Naive thymus-derived CD4-positive, alpha-beta T cell (primary cell): ENCODE data around the gene ARVCF. TPM values are rescaled to one million over a fixed set of nuclear protein-coding genes. Genes with fewer than 3 reads are reported as not detected.

Source experiments
- ATAC-seq: fragments of 150-1000 bp; cut with Tn5 transposase; 2 replicates; pipeline ENCODE4 v1.10.0; 2021; ENCODE audit warnings: mild to moderate bottlenecking, moderate library complexity
- CTCF ChIA-PET: fragments of 350-600 bp; sonication (Branson Sonifier 250); formaldehyde crosslinking; loops from one replicate; lab custom pipeline; 2021; ENCODE audit warnings: antibody characterized with exemption; lab: Charles Lee
- POLR2A ChIA-PET: fragments of 350-600 bp; sonication (Branson Sonifier 250); formaldehyde crosslinking; loops from one replicate; lab custom pipeline; 2021; ENCODE audit warnings: antibody characterized with exemption, inconsistent platforms; lab: Charles Lee
- DNase-seq, 9 donors: peaks; one replicate each; pipeline versions ENCODE4 v3.0.0 to v3.0.0-alpha.2; 2020 to 2022; ENCODE audit warnings: mixed read lengths in 1 of 9
- H3K27ac ChIP-seq: one replicate; pipeline ENCODE4 v1.7.0; 2013; ENCODE audit warnings: mild to moderate bottlenecking, low read depth, low read length, moderate library complexity
- H3K27me3 ChIP-seq, 2 donors: one replicate each; pipeline ENCODE4 v1.7.0; 2013; ENCODE audit warnings: low read length in 2 of 2, mild to moderate bottlenecking in 2 of 2, moderate library complexity in 2 of 2; ENCODE audit not compliant: control insufficient read depth in 2 of 2, insufficient read depth in 2 of 2
- H3K36me3 ChIP-seq, 3 experiments: 1 replicate in 2 of 3; 2 replicates in 1 of 3; pipeline ENCODE4 v1.7.0; 2013; ENCODE audit warnings: low read length in 3 of 3, mild to moderate bottlenecking in 3 of 3, moderate library complexity in 1 of 3; ENCODE audit not compliant: insufficient read depth in 3 of 3, control insufficient read depth in 2 of 3
- H3K4me1 ChIP-seq, 2 donors: one replicate each; pipeline ENCODE4 v1.7.0; 2013; ENCODE audit warnings: low read length in 2 of 2, mild to moderate bottlenecking in 2 of 2, moderate library complexity in 1 of 2; ENCODE audit not compliant: control insufficient read depth in 2 of 2, insufficient read depth in 2 of 2
- H3K4me3 ChIP-seq: 2 replicates; pipeline ENCODE4 v1.7.0; 2013; ENCODE audit warnings: mild to moderate bottlenecking, low read length
- H3K9me3 ChIP-seq, 3 experiments: 1 replicate in 2 of 3; 2 replicates in 1 of 3; pipeline ENCODE4 v1.7.0; 2013; ENCODE audit warnings: low read length in 3 of 3; ENCODE audit not compliant: control insufficient read depth in 2 of 3
- H3K27ac Mint-ChIP-seq, 9 donors: one replicate each; pipeline ENCODE4 v1.8.0; 2020 to 2022; ENCODE audit warnings: mixed read lengths in 9 of 9, mild to moderate bottlenecking in 8 of 9, moderate library complexity in 5 of 9, inconsistent platforms in 2 of 9
- H3K27me3 Mint-ChIP-seq, 5 donors: one replicate each; pipeline ENCODE4 v1.8.0; 2021 to 2022; ENCODE audit warnings: mixed read lengths in 5 of 5, mild to moderate bottlenecking in 1 of 5
- H3K36me3 Mint-ChIP-seq, 5 donors: one replicate each; pipeline ENCODE4 v1.8.0; 2020 to 2022; ENCODE audit warnings: mixed read lengths in 5 of 5, mild to moderate bottlenecking in 3 of 5, inconsistent platforms in 1 of 5
- H3K4me1 Mint-ChIP-seq, 7 donors: one replicate each; pipeline ENCODE4 v1.8.0; 2020 to 2022; ENCODE audit warnings: mixed read lengths in 7 of 7, mild to moderate bottlenecking in 3 of 7, inconsistent platforms in 1 of 7
- H3K4me3 Mint-ChIP-seq, 10 donors: one replicate each; pipeline ENCODE4 v1.8.0; 2020 to 2022; ENCODE audit warnings: mild to moderate bottlenecking in 10 of 10, mixed read lengths in 10 of 10, moderate library complexity in 6 of 10, inconsistent platforms in 2 of 10
- H3K9me3 Mint-ChIP-seq, 11 donors: one replicate each; pipeline ENCODE4 v1.8.0; 2020 to 2022; ENCODE audit warnings: mixed read lengths in 11 of 11, mild to moderate bottlenecking in 4 of 11, inconsistent platforms in 1 of 11, moderate library complexity in 1 of 11
- intact Hi-C, 2 donors: fragments of 100-400 bp; cut with micrococcal nuclease; formaldehyde crosslinking; loops; one replicate each; pipeline ENCODE4 v1.15.1; 2023
- polyA plus RNA-seq, 2 donors: library from polyadenylated mRNA; unstranded; fragments of 300-500 nt; fragmentation: Illumina TruSeq; gene quantifications; one replicate each; pipeline ENCODE4 v1.2.3, GENCODE V29; 2021
- total RNA-seq, 6 experiments: library from RNA in 5 of 6; stranded (reverse) in 5 of 6; gene quantifications; 1 replicate in 5 of 6; 2 replicates in 1 of 6; pipeline ENCODE4 v1.2.3 and lab custom pipeline; 2021 to 2026

The ARVCF gene
- total and polyA plus RNA-seq, 7 experiments from 2014 or later: 0.74 to 9.2 (median 3.0) TPM

DNA sequence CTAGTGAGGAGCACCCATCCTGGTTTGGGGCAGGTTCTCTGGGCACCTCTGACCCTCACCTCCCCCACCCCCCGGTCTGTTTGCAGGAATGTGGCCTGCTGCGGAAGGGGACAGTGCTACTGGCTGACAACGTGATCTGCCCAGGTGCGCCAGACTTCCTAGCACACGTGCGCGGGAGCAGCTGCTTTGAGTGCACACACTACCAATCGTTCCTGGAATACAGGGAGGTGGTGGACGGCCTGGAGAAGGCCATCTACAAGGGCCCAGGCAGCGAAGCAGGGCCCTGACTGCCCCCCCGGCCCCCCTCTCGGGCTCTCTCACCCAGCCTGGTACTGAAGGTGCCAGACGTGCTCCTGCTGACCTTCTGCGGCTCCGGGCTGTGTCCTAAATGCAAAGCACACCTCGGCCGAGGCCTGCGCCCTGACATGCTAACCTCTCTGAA, 48.2 kb downstream of the ARVCF start:
- no peaks in the 10 kb centered on the region for H3K27me3 Mint-ChIP-seq
- intact Hi-C loops: no loop called here
- H3K4me1 Mint-ChIP-seq: peaks cover 4 to 19% (median 11%) of the 10 kb centered on the region in 7 donors
- H3K4me1 ChIP-seq: peaks cover 7 to 11% of the 10 kb centered on the region in 2 donors
- H3K9me3 ChIP-seq: no peaks in the 10 kb centered on the region
- ChIA-PET POLR2A (no interaction called here), CTCF (interaction anchor here (1.4 kb wide), 1 partner anchor 161 kb away, joined by 6 read pairs; no protein-coding TSS in a partner anchor)
- H3K4me3 Mint-ChIP-seq: no peak overlapping the region
- ATAC-seq: no peak
- H3K4me3 ChIP-seq: no peak overlapping the region
- H3K27ac ChIP-seq: no peak overlapping the region
- H3K36me3 ChIP-seq: peaks cover 0 to 46% (median 0%) of the 10 kb centered on the region in 3 experiments
- H3K27ac Mint-ChIP-seq: no peak overlapping the region
- peaks cover 0 to 11% (median 0%) of the 10 kb centered on the region in 5 donors for H3K36me3 Mint-ChIP-seq
- no peak for DNase-seq
- no peaks in the 10 kb centered on the region for H3K27me3 ChIP-seq
- H3K9me3 Mint-ChIP-seq: no peaks in the 10 kb centered on the region

DNA sequence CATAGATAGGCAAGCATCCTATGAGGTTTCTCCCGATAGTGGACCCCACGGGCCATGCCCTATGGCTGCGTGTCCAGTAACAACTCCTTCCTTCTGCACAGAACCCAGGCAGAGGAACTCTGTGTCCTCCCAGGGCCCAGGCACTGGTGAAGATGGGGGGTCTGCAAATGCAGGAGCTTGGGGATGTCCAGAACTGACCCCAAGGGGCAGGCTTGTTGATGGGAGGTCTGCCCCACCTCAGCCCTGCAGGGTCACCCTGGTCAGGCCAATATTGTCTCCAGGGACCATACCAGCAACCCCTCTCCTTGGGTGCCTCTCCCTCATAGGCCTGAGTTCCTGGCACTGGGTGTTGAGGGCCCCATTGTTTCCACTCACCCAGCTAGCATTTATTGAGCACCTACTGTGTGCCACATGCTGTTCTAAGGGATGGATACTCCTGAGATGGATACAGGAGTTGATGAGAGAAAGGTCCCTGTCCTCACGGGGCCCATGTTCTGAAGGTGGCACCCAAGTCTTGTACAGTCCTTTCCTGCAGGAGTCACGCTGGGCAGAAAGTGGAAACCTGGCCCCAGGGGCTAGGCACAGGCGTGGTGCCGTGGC, 48.7 kb downstream of the ARVCF start:
- Mint-ChIP-seq H3K4me3 (no peak overlapping the region), H3K27me3 (no peaks in the 10 kb centered on the region), H3K36me3 (peaks cover 0 to 11% (median 0%) of the 10 kb centered on the region in 5 donors), H3K27ac (peak overlapping the region in 2 of 9 donors; percentile 10 to 42), H3K9me3 (no peaks in the 10 kb centered on the region), H3K4me1 (peaks cover 4 to 19% (median 11%) of the 10 kb centered on the region in 7 donors)
- ChIA-PET POLR2A (interaction anchor here (0.5 kb wide), 1 partner anchor 37 kb away, joined by 3 read pairs; no protein-coding TSS in a partner anchor), CTCF (no interaction called here)
- Histone ChIP-seq H3K4me1 (peaks cover 7 to 11% of the 10 kb centered on the region in 2 donors), H3K4me3 (no peak overlapping the region), H3K9me3 (no peaks in the 10 kb centered on the region), H3K36me3 (peaks cover 0 to 47% (median 0%) of the 10 kb centered on the region in 3 experiments), H3K27me3 (no peaks in the 10 kb centered on the region), H3K27ac (no peak overlapping the region)
- DNase-seq (no peak), ATAC-seq (no peak)
- intact Hi-C loops: no loop called here

DNA sequence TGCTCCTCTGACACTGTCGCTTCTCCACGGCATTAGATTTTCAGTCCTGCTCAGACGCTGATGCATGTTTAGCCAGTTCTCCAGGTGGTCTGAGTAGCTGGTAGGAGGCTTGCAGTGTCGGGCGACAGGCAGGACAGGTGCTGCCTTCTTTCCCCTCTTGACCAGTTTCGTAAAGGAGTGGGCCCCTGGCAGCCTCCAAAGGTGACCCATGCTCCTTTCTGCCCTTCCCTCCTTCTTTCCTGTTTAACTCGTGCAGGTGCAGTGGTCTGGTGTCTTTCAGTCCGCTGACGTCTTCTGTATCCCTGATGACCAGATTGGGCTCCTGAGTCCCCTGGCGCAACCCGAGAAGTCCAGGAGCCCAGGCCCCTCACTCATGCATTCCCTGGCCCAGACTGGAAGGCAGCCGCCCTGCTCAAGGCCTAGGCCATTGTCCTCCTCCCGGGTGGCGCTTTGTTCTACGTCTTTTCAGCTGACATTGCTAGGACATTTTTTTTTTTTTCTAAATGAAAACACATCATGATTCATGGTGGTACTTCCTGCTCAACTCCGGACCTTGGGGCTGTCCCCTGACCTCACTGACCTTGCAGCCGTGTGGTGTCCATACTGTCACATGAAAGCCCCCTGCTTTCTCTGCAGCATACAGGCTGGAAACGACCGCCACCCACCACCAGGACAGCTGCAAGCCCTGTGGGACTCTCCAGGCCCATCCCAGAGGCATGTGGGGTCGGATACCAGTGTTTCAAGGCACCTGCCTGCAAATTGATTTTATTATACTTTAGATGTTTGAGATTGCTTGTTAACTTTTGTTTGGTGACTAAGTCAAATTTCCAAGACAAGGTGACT, 49.5 kb downstream of the ARVCF start:
- Histone ChIP-seq H3K36me3 (peaks cover 0 to 47% (median 0%) of the 10 kb centered on the region in 3 experiments), H3K4me1 (peaks cover 7 to 17% of the 10 kb centered on the region in 2 donors), H3K27ac (no peak overlapping the region), H3K9me3 (no peaks in the 10 kb centered on the region), H3K27me3 (no peaks in the 10 kb centered on the region), H3K4me3 (no peak overlapping the region)
- ChIA-PET CTCF (interaction anchor here (1.2 kb wide), 1 partner anchor 28 kb away, joined by 4 read pairs; no protein-coding TSS in a partner anchor), POLR2A (interaction anchor here (0.5 kb wide), 1 partner anchor 37 kb away, joined by 3 read pairs; no protein-coding TSS in a partner anchor)
- no peak overlapping the region for H3K4me3 Mint-ChIP-seq
- H3K27me3 Mint-ChIP-seq: no peaks in the 10 kb centered on the region
- DNase-seq (no peak), ATAC-seq (no peak)
- H3K4me1 Mint-ChIP-seq: peaks cover 4 to 17% (median 11%) of the 10 kb centered on the region in 7 donors
- H3K36me3 Mint-ChIP-seq: peaks cover 0 to 11% (median 0%) of the 10 kb centered on the region in 5 donors
- H3K27ac Mint-ChIP-seq: peak overlapping the region in 3 of 9 donors; percentile 25 to 48 (median 42)
- no peaks in the 10 kb centered on the region for H3K9me3 Mint-ChIP-seq
- intact Hi-C loops: no loop called here

DNA sequence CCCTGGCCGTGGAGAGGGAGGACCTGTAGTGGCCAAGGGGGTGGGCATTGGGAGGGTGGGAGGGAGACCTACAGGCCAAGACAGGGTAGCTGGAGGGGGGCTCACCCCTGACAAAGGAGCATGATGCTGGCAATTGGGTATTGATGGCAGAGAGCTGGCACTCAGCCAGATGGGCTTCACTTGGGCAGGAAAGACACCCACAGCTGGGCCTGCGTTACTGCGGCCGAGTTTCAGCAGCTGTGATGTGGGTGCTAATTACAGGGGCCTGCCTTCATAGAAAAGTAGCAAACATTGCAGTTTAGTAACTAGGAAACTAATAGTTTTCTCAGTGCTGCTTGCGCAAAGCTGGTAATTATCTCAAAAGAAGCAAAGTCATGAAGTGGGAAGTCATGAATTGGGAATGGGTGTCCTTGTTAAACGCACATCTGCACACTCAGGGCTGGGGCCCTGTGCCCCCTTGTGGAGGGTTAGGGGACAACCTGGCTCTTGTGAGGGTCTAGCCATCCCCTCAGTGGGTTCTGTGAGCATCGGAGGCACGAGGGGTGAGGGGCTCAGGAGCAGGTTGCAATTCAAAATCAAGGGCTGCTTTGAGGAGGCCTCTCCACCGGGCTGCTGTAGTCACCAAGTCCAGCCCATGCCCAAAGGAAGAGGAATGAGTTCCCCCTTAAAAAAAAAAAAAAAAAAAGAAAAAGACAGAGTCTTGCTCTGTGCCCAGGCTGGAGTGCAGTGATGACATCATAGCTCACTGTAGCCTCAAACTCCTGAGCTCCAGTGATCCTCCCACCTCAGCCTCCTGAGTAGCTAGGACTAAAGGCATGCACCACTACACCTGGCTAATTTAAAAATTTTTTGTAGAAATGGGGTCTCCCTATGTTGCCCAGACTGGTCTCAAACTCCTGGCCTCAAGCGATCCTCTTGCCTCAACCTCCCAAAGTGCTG, 50.6 kb downstream of the ARVCF start:
- H3K4me3 Mint-ChIP-seq: no peak overlapping the region
- H3K27ac Mint-ChIP-seq: no peak overlapping the region
- no peaks in the 10 kb centered on the region for H3K9me3 Mint-ChIP-seq
- POLR2A ChIA-PET: no interaction called here
- Histone ChIP-seq H3K4me3 (no peak overlapping the region), H3K27me3 (no peaks in the 10 kb centered on the region), H3K27ac (no peak overlapping the region), H3K36me3 (peaks cover 0 to 47% (median 0%) of the 10 kb centered on the region in 3 experiments), H3K4me1 (peaks cover 7 to 12% of the 10 kb centered on the region in 2 donors), H3K9me3 (no peaks in the 10 kb centered on the region)
- ATAC-seq (no peak), DNase-seq (no peak)
- intact Hi-C loops: no loop called here
- H3K27me3 Mint-ChIP-seq: no peaks in the 10 kb centered on the region
- peaks cover 4 to 11% (median 7%) of the 10 kb centered on the region in 7 donors for H3K4me1 Mint-ChIP-seq
- peaks cover 0 to 11% (median 0%) of the 10 kb centered on the region in 5 donors for H3K36me3 Mint-ChIP-seq
- CTCF ChIA-PET: interaction anchor here (1.2 kb wide), 1 partner anchor 29 kb away, joined by 4 read pairs; no protein-coding TSS in a partner anchor

DNA sequence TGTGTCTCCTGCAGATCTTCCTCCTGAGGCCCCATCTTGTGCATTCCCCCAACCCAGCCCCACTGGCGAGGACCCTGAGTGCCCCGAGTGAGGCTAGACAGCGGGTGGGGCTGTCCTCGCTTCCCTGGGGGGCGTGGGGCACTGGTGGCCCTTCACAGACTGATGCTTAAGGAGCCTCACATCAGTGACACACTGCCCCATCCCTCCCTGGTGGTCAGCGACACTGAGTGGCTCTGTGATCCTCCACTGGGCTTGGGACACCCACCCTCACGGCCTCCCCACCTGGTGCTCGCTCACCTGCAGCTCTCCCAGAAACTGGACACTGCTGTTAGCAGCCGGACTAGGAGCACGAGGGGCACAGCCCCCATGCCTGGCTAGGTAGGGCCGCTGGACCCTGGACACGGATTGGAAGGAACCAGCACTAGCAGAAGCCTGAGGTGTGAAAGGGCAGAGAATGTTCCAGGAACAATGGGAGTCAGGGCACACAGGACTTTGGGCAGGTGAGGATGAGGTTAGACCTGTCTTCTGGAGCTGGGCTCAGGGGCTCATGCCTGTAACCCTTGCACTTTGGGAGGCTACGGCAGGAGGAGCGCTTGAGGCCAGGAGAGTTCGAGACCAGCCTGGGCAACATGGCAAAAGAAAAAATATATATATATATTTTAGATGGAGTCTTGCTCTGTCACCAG, 51.8 kb downstream of the ARVCF start:
- POLR2A ChIA-PET: no interaction called here
- Histone ChIP-seq H3K27me3 (no peaks in the 10 kb centered on the region), H3K4me1 (peaks cover 0 to 6% of the 10 kb centered on the region in 2 donors), H3K9me3 (no peaks in the 10 kb centered on the region), H3K4me3 (no peak overlapping the region), H3K27ac (no peak overlapping the region), H3K36me3 (peaks cover 0 to 47% (median 0%) of the 10 kb centered on the region in 3 experiments)
- DNase-seq: no peak
- CTCF ChIA-PET: no interaction called here
- intact Hi-C loops: no loop called here
- Mint-ChIP-seq H3K4me1 (peaks cover 0 to 11% (median 2%) of the 10 kb centered on the region in 7 donors), H3K36me3 (peaks cover 0 to 11% (median 0%) of the 10 kb centered on the region in 5 donors), H3K9me3 (no peaks in the 10 kb centered on the region), H3K4me3 (no peak overlapping the region), H3K27ac (no peak overlapping the region), H3K27me3 (no peaks in the 10 kb centered on the region)
- no peak for ATAC-seq
